22Rv1 (cell line): ENCODE results near the gene DYNLT2.

Experiments
- ZFX ChIP-seq: fragments of 450-650 bp; IDR thresholded peaks from 2 replicates; pipeline ENCODE4 v1.6.1; 2017; ENCODE audit warnings: antibody characterized with exemption, borderline replicate concordance
- TF ChIP-seq, protein P1 (sequence below): fragments of 450-650 bp; IDR thresholded peaks from 2 replicates; pipeline ENCODE4 v1.5.1; 2017; ENCODE audit warnings: mild to moderate bottlenecking

- TF ChIP-seq, protein P1, sequence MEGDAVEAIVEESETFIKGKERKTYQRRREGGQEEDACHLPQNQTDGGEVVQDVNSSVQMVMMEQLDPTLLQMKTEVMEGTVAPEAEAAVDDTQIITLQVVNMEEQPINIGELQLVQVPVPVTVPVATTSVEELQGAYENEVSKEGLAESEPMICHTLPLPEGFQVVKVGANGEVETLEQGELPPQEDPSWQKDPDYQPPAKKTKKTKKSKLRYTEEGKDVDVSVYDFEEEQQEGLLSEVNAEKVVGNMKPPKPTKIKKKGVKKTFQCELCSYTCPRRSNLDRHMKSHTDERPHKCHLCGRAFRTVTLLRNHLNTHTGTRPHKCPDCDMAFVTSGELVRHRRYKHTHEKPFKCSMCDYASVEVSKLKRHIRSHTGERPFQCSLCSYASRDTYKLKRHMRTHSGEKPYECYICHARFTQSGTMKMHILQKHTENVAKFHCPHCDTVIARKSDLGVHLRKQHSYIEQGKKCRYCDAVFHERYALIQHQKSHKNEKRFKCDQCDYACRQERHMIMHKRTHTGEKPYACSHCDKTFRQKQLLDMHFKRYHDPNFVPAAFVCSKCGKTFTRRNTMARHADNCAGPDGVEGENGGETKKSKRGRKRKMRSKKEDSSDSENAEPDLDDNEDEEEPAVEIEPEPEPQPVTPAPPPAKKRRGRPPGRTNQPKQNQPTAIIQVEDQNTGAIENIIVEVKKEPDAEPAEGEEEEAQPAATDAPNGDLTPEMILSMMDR = no peak
- TF ChIP-seq ZFX = no peak
Observed at GRCh38 chr6:169799474-169799926, 48.1 kb upstream of the DYNLT2 start.
